Kidney capillary endothelial cell (primary cell): ENCODE results near the gene KLHL28.
"Not testable (repeated sequence)": the region's sequence is repeated elsewhere in the genome, so short reads cannot be mapped to it uniquely, and the experiment has no call there.

Experiments used
- DNase-seq: peaks from one replicate; pipeline ENCODE4 v3.0.0-alpha.2; 2018; ENCODE audit warnings: low spot score

Gene KLHL28

DNA sequence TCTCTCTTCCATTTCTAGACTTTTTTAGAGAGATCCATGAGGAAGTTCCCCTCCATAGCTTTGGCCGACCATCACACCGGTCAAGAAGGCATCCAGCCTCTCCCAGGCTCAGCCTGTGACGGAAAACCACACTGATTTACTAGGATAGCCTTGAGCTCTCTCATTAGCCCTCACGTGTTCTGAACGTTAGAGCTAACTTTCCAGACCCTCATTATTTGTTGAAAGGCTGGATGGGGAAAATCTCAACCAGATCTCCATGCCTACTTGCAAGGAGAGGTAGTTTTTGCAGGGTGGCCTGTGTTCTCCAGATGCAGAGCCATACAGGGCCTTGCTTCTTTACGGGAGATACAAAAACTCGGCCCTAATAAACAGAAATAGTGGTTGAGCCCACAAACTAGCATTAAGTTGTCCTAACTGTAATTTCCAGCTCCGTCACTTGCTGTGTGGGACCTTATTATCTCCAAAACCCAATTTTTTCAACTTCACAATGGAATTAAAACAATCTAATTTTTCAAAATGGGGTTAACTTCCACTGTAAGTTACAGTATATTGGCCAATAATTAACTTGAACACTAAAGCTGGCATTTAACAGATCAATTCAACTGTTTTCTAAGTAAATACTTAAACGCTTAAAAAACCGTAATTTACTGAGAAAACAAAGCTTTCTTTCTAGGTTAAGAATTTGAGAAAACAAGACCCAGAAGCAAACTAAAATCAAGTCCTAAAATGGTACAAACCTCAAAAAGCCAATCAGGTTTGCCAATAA is 65.3 kb downstream of the KLHL28 start:
- no peak for DNase-seq

DNA sequence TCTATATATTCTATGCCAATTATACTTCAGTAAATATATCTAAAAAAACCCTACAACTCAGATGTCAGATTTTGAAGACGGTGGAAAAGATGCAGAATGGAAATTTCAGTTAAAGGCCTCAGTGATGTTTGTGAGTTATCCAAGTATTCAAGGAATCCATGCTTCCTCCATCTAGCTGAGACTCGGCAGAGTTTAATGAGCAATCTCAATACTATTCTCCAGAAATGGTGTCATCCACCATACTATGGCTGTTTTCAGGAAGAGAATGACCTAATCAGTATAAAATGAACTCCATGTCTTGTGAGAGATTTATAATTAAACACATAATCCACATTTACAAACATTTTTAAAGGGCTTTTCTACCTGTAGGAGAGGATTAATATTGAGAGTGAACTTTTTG is 66.0 kb downstream of the KLHL28 start:
- peak; percentile 49 for DNase-seq

DNA sequence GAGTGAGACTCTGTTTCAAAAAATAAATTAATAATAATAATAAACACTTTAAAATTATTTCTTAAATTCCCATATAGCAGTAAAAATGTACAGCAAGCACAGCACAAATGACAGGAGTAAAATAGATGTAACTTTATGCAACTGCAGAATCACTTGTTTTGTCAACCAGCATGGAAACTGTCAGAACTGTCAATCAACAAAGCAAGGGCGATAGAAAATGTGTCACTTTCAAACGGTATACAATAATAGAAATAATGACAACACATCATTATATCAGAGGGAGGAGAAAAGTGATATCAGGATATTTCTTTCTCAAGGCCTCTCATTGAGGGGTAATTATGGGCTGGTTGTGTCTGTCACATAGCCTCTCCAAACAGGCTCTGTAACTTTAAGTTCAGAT is 68.2 kb downstream of the KLHL28 start:
- no peak for DNase-seq

- not testable (repeated sequence) for DNase-seq
Measured at GRCh38 chr14:44891726-44892372, 69.9 kb downstream of the KLHL28 start.

- DNase-seq = no peak
Measured at GRCh38 chr14:44889595-44890471, 71.9 kb downstream of the KLHL28 start.

GRCh38 chr14:44887596-44887955 is 74.2 kb downstream of the KLHL28 start:
- no peak for DNase-seq

DNA sequence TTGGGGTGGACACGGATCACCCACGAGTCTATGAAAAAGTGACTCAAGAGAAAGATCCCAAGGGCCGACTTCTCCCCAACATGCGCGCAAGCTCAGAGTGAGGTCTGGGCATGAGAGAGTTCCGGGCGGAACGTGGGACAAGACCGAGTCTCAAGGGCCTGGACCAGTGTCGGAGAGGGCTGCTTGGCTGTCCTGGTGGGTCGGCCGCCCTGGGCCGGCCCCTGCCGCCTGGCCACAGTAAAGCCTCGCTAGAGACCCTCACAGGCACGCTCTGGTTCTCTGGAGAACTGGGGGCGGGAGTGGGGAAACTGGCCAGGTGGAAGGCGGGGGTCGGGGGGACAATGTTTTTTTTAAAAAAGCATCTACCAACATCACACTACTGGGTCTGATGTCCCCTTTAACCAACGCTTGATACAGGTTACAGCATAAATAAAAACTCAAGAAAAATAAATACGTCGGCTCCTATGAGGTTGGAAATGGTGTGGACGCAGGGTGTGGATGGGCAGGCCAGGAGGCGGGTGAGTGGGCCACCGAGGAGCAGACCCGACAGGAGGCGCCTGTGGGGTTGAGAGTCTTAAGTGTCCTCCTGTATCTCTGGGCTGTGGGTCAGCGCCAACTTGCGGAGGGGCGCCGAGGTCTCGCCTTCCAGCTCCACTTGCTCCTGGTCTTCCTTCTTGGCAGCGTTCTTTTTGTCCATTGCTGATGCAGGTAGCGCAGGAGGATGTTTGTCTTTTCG is 74.7 kb downstream of the KLHL28 start:
- no peak for DNase-seq

DNA sequence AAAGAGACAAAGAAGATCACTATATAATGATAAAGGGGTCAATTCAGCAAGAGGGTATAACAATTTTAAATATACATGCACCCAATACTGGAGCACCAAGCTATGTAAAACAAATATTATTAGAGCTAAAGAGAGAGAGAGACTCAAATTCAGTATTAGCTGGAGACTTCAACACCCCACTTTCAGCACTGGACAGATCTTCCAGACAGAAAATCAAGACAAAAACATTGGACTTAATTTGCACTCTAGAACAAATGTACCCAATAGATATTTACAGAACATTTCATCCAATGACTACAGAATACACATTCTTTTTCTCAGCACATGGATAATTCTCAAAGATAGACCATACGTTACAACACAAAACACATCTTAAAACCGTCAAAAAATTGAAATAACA is 81.0 kb downstream of the KLHL28 start:
- no peak for DNase-seq
